ENCODE results near the gene SYP. TPM values are rescaled to one million over a fixed set of nuclear protein-coding genes. Genes with fewer than 3 reads are reported as not detected.

SYP gene
- polyA plus RNA-seq, 6 donors from 2014 or later = 0.15 to 1.3 (median 0.47) TPM; not detected in 1

- Mint-ChIP-seq H3K27me3 (peaks cover 0 to 14% (median 9%) of the 10 kb centered on the region in 3 donors), H3K27ac (no peak overlapping the region), H3K4me3 (no peak overlapping the region), H3K9me3 (peaks cover 0 to 16% (median 0%) of the 10 kb centered on the region in 7 donors), H3K4me1 (no peaks in the 10 kb centered on the region), H3K36me3 (peaks cover 0 to 10% of the 10 kb centered on the region in 2 donors)
- ATAC-seq (ENCODE audit: low read depth in 2 of 2) (no peak), DNase-seq (no peak)
Observed at GRCh38 chrX:49212209-49212608, 12.2 kb upstream of the SYP start.

GRCh38 chrX:49211074-49211473 lies 11.1 kb upstream of the SYP start:
- peaks cover 0 to 11% (median 9%) of the 10 kb centered on the region in 3 donors for H3K27me3 Mint-ChIP-seq
- DNase-seq = no peak
- peak overlapping the region in 2 of 8 donors; percentile 11 to 77 for H3K4me3 Mint-ChIP-seq
- no peak overlapping the region for H3K27ac Mint-ChIP-seq
- peaks cover 0 to 10% of the 10 kb centered on the region in 2 donors for H3K36me3 Mint-ChIP-seq
- peaks cover 0 to 16% (median 0%) of the 10 kb centered on the region in 7 donors for H3K9me3 Mint-ChIP-seq
- H3K4me1 Mint-ChIP-seq = no peaks in the 10 kb centered on the region
- ATAC-seq (ENCODE audit: low read depth in 2 of 2) = no peak

GRCh38 chrX:49210406-49210805 lies 10.4 kb upstream of the SYP start:
- DNase-seq (no peak), ATAC-seq (ENCODE audit: low read depth in 2 of 2) (no peak)
- Mint-ChIP-seq H3K9me3 (peaks cover 0 to 16% (median 0%) of the 10 kb centered on the region in 7 donors), H3K36me3 (peaks cover 0 to 10% of the 10 kb centered on the region in 2 donors), H3K27me3 (peaks cover 0 to 9% (median 5%) of the 10 kb centered on the region in 3 donors), H3K4me1 (no peaks in the 10 kb centered on the region), H3K27ac (no peak overlapping the region), H3K4me3 (peak overlapping the region in 1 of 8 donors; percentile 39)

DNA sequence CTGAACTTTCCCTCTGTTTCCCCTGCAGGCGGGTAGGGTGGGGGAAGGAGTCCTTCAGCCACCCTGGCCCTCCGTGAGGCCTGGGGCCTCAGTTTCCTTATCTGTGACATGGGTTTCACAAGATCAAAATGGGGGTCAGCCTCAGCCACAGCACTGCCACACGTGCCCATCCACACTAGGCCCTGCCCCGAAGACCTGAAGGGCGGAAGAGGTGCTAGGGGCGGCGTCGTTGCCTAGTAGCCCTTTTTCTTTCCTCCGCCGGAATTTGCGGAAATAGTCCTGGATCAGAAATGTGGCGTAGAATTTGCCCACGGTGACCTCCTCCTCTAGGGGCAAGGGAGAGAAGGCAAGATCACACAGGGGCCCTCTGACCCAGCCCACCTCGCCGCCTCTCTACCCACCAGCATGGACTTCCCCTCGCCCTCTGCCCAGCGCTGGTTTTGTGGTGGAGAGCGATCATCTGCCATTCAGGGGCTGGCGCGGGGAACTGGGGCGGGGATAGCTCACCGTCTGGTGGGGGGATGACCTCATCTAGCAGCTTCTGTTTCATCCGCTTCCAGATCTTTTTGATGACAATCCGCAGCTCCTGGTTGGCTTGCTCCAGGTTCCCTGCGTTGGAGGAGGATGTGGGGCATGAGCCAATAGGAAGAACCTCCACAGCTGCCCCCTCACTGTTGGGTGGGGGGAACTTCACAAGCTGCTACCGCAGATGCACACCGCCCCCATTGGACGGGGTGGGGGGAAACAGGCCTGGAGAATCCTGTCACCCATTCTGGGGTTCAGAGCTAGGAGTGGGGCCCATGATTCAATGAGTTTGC lies 9.7 kb upstream of the SYP start:
- Mint-ChIP-seq H3K9me3 (peaks cover 0 to 16% (median 0%) of the 10 kb centered on the region in 7 donors), H3K4me3 (peak overlapping the region in 6 of 8 donors; percentile 6 to 47 (median 18)), H3K27ac (no peak overlapping the region), H3K36me3 (peaks cover 0 to 10% of the 10 kb centered on the region in 2 donors), H3K27me3 (peaks cover 0 to 9% (median 0%) of the 10 kb centered on the region in 3 donors), H3K4me1 (no peaks in the 10 kb centered on the region)
- DNase-seq = no peak
- ATAC-seq (ENCODE audit: low read depth in 2 of 2) = peak; percentile 25 to 27

DNA sequence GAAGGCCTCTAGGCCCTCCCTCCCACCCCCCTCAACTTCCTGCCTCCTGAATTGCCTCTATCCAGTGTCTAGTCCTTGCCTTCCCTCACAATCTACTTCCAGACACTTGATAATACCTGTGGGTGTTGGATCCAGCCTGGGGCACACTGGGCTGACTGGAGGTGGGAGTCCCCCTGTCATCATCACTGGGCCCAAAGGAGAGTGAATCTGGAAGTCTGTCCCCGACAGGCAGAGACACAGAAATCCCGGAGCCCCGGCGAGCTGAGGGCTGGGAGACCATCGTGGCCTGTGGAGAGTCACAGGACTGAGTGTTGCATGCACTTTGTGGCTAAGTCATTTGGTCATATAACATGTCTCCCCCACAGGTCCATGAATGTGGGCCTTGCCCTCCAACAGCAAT lies 8.4 kb upstream of the SYP start:
- H3K4me3 Mint-ChIP-seq = no peak overlapping the region
- no peak overlapping the region for H3K27ac Mint-ChIP-seq
- H3K36me3 Mint-ChIP-seq = peaks cover 0 to 7% of the 10 kb centered on the region in 2 donors
- peaks cover 0 to 13% (median 0%) of the 10 kb centered on the region in 7 donors for H3K9me3 Mint-ChIP-seq
- peaks cover 0 to 15% (median 0%) of the 10 kb centered on the region in 3 donors for H3K27me3 Mint-ChIP-seq
- H3K4me1 Mint-ChIP-seq = no peaks in the 10 kb centered on the region
- DNase-seq = no peak
- ATAC-seq (ENCODE audit: low read depth in 2 of 2) = no peak

- no peak for ATAC-seq (ENCODE audit: low read depth in 2 of 2)
- no peak for DNase-seq
- Mint-ChIP-seq H3K9me3 (no peaks in the 10 kb centered on the region), H3K4me3 (no peak overlapping the region), H3K27ac (no peak overlapping the region), H3K36me3 (no peaks in the 10 kb centered on the region), H3K27me3 (peaks cover 0 to 15% (median 0%) of the 10 kb centered on the region in 3 donors), H3K4me1 (no peaks in the 10 kb centered on the region)
Observed at GRCh38 chrX:49206543-49206942, 6.5 kb upstream of the SYP start.

GRCh38 chrX:49205443-49205842 lies 5.5 kb upstream of the SYP start:
- Mint-ChIP-seq H3K27ac (no peak overlapping the region), H3K9me3 (peaks cover 0 to 2% (median 0%) of the 10 kb centered on the region in 7 donors), H3K4me1 (peaks cover 0 to 6% (median 4%) of the 10 kb centered on the region in 3 donors), H3K27me3 (peaks cover 0 to 7% (median 0%) of the 10 kb centered on the region in 3 donors), H3K4me3 (no peak overlapping the region), H3K36me3 (no peaks in the 10 kb centered on the region)
- ATAC-seq (ENCODE audit: low read depth in 2 of 2) (no peak), DNase-seq (no peak)

GRCh38 chrX:49204709-49205108 lies 4.7 kb upstream of the SYP start:
- Mint-ChIP-seq H3K36me3 (no peaks in the 10 kb centered on the region), H3K4me1 (peaks cover 0 to 7% (median 4%) of the 10 kb centered on the region in 3 donors), H3K27ac (peak overlapping the region in 1 of 6 donors; percentile 76), H3K9me3 (peaks cover 0 to 2% (median 0%) of the 10 kb centered on the region in 7 donors), H3K4me3 (no peak overlapping the region), H3K27me3 (peaks cover 0 to 7% (median 0%) of the 10 kb centered on the region in 3 donors)
- ATAC-seq (ENCODE audit: low read depth in 2 of 2) = no peak
- no peak for DNase-seq

- DNase-seq (no peak), ATAC-seq (ENCODE audit: low read depth in 2 of 2) (no peak)
- Mint-ChIP-seq H3K36me3 (no peaks in the 10 kb centered on the region), H3K4me1 (peaks cover 3 to 10% (median 4%) of the 10 kb centered on the region in 3 donors), H3K4me3 (no peak overlapping the region), H3K27me3 (peaks cover 0 to 7% (median 0%) of the 10 kb centered on the region in 3 donors), H3K27ac (no peak overlapping the region), H3K9me3 (peaks cover 0 to 2% (median 0%) of the 10 kb centered on the region in 7 donors)
Observed at GRCh38 chrX:49204017-49204416, 4.0 kb upstream of the SYP start.

- Mint-ChIP-seq H3K27ac (no peak overlapping the region), H3K27me3 (peaks cover 0 to 9% (median 0%) of the 10 kb centered on the region in 3 donors), H3K4me1 (peaks cover 4 to 13% (median 5%) of the 10 kb centered on the region in 3 donors), H3K36me3 (no peaks in the 10 kb centered on the region), H3K9me3 (peaks cover 0 to 2% (median 0%) of the 10 kb centered on the region in 7 donors), H3K4me3 (no peak overlapping the region)
- DNase-seq = no peak
- ATAC-seq (ENCODE audit: low read depth in 2 of 2) = no peak
Observed at GRCh38 chrX:49203536-49203935, 3.5 kb upstream of the SYP start.

- H3K27ac Mint-ChIP-seq = no peak overlapping the region
- H3K4me3 Mint-ChIP-seq = peak overlapping the region in 1 of 8 donors; percentile 51
- ATAC-seq (ENCODE audit: low read depth in 2 of 2) (no peak), DNase-seq (no peak)
- H3K4me1 Mint-ChIP-seq = peaks cover 11 to 18% (median 12%) of the 10 kb centered on the region in 3 donors
- peaks cover 0 to 17% (median 0%) of the 10 kb centered on the region in 3 donors for H3K27me3 Mint-ChIP-seq
- H3K9me3 Mint-ChIP-seq = peaks cover 0 to 2% (median 0%) of the 10 kb centered on the region in 7 donors
- no peaks in the 10 kb centered on the region for H3K36me3 Mint-ChIP-seq
Observed at GRCh38 chrX:49202022-49202421, 2.0 kb upstream of the SYP start.

- no peak for DNase-seq
- H3K4me3 Mint-ChIP-seq = peak overlapping the region in 1 of 8 donors; percentile 48
Observed at GRCh38 chrX:49199315-49199595, 738 bp downstream of the SYP start.

GRCh38 chrX:49198540-49199314 lies 1.3 kb downstream of the SYP start:
- Mint-ChIP-seq H3K4me3 (peak overlapping the region; percentile 24 to 79 (median 47)), H3K27me3 (peaks cover 0 to 11% (median 0%) of the 10 kb centered on the region in 3 donors), H3K4me1 (peaks cover 12 to 18% (median 14%) of the 10 kb centered on the region in 3 donors), H3K27ac (no peak overlapping the region), H3K36me3 (no peaks in the 10 kb centered on the region), H3K9me3 (peaks cover 0 to 2% (median 0%) of the 10 kb centered on the region in 7 donors)
- ATAC-seq (ENCODE audit: low read depth in 2 of 2) = no peak
- no peak for DNase-seq

More at GRCh38 chrX:49199315-49199595, 738 bp downstream of the SYP start:
- Mint-ChIP-seq H3K9me3 (peaks cover 0 to 2% (median 0%) of the 10 kb centered on the region in 7 donors), H3K27ac (no peak overlapping the region), H3K36me3 (no peaks in the 10 kb centered on the region), H3K4me1 (peaks cover 11 to 18% (median 12%) of the 10 kb centered on the region in 3 donors), H3K27me3 (peaks cover 0 to 16% (median 0%) of the 10 kb centered on the region in 3 donors)
- ATAC-seq (ENCODE audit: low read depth in 2 of 2) = no peak
